ENCODE data around the gene TFAP2C.
"Not testable (repeated sequence)": the region's sequence is repeated elsewhere in the genome, so short reads cannot be mapped to it uniquely, and the experiment has no call there.

TFAP2C gene

DNA sequence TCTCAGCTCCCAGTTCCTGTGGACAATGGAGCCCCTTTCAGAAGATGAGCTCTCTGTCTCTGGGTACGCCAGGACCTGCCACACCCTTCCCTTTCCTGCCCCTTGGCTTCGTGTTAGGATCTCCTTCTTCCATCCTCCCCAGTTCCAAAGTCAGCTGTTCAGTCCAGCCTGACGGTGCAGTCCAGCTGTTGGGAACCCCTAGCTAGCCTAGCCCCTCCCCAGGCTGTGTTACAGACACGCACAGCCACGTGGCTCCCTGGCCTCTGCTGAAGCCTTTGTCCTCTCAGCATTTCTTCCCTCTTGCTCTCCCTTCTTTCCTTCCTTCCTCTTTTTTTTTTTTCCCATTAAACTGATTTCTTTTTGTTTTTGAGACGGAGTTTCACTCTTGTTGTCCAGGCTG lies 12.4 kb upstream of the TFAP2C start:
- no peak for DNase-seq (ENCODE audit: low spot score)

DNA sequence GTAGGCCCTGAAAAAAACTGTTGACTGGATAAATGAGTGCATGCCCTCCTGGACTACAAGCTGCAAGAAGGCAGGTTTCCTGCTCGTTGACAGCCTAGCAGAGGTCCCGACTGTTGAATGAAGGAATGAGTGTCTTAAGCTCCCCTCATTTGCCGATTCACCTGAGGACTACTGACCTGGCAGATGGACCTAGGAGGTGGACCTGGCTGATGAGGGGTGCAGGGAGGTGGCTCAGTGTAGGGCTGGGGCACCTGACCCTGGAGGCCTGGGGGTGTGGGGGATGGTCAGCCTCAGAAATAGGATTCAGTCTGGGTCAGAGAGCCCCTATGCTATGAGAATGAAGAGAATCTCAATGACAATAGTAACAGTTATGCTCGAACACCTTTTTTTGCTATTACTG lies 11.6 kb upstream of the TFAP2C start:
- no peak for DNase-seq (ENCODE audit: low spot score)

DNA sequence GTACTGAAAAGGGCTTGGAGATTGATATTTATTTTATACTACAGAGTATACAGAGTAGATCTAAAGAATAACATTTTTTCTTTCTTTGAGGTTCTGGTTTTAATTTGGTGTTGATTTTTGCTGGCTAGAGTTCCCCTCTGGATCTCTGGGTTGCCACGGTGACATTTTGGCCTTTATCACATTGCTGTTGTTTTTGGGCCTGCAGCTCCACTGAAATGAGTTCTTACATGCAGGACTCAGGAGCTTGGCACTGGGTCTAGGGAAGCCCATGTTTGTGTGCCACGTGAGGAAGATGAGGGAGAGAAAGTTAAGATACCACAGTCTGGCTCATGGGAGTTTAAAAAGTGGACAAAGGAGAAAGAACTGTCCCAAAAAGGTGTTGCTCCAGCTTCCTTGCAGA lies 7.4 kb upstream of the TFAP2C start:
- no peak for DNase-seq (ENCODE audit: low spot score)

GRCh38 chr20:56623930-56624329 lies 5.2 kb upstream of the TFAP2C start:
- DNase-seq (ENCODE audit: low spot score) = not testable (repeated sequence)

GRCh38 chr20:56624786-56625681 lies 4.1 kb upstream of the TFAP2C start:
- no peak for DNase-seq (ENCODE audit: low spot score)

DNA sequence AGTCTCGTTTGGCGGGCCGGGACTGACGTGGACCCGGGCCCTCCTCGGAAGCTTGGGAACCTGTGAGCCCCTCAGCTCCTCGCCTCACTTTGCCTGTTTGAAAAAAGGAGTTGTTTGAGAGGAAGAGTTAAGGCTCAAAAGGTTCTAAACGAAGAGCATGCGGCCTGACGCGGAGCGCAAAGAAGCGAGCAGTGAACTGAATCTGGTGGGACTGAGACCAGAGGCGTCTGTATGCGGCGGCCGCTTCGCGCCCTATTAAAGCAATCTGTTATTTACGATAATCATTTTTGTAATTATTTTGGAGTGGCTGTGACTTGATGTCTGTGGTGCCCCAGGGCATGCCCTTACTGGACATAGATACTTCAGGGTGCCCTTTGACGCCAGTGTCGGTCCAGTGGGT lies 3.3 kb upstream of the TFAP2C start:
- DNase-seq (ENCODE audit: low spot score) = no peak

DNA sequence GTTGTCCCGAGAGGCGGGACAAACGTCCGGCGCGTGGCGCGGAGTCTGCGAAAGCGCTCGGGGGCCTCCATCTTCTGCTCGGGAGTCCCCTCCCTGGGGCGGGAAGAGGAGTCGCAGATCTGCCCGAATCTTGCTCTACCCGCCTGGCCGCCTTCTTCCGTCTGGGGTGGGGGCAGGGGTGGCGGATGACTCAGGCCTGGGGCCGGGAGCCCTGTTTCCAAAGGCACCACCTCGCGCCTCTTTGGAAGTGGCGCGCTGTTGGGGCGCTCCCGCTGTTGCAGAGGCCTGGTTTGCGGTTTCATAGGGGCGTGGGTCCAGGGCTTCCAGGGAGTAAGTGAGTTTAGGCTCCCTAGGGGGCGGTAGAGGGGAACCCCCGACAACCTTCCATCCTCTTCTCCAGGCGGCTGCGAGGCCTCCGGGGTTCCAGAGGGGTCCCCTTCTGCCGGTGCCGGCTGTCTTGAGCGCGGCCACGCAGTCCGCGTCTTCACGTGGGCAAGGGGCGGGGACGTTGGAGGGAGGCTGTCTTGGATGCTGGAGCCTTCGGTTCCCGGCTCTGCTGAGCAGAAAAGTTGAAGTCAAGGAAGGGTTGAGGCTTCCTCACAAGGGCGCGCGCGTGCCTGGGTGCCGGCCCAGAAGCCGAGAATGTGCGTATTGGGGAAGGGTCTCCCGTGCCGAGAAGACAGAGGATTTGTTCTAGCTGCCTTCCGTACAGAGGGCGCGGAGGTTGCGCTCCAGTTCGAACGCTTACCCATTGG lies 2.6 kb upstream of the TFAP2C start:
- DNase-seq (ENCODE audit: low spot score) = no peak

DNA sequence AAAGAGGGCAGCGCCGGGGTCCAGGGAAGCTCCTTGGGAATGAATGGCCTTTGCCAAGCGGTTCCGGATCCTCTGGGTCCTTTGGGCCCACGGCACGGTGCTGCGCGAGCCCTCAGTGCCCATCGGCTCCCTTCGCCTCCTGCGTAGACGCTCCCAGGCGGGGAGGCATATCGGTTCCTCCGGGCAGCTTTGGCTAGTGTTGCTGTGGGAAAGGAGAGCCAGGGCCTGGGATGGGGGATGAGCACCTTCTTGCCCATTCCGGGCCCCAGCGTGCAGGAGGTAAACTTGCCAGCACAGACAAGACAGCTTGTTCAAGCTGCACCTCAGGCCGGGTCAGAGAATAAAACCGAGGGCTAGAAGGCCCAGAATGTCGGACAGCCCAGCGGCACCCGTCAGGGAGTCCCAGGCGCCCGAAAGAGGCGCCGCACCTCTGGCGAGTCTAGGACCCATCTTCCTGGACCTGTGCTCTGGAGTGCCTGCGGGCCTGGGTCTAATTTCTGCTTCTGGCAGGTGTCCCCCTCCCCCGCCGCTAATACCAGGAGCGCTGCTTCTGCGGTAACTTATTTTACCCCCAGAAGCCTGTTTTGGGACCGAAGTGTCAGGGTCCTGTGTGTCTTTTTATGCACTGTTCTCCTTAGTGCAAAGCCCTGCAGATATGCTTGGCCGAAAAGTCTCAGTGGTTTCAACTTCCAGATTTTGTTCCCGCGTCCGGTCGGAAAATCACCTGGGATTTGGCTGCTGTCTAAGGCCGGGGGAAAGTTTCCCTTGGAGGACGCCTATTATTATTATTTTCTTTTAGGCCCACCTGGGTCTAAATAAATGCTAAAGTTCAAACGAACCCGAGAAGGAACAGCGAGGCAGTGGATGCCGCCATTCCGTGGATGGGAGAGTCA lies 1.7 kb upstream of the TFAP2C start:
- no peak for DNase-seq (ENCODE audit: low spot score)

GRCh38 chr20:56628015-56628872 lies 862 bp upstream of the TFAP2C start:
- no peak for DNase-seq (ENCODE audit: low spot score)

GRCh38 chr20:56629464-56630085 lies 469 bp downstream of the TFAP2C start:
- no peak for DNase-seq (ENCODE audit: low spot score)

DNA sequence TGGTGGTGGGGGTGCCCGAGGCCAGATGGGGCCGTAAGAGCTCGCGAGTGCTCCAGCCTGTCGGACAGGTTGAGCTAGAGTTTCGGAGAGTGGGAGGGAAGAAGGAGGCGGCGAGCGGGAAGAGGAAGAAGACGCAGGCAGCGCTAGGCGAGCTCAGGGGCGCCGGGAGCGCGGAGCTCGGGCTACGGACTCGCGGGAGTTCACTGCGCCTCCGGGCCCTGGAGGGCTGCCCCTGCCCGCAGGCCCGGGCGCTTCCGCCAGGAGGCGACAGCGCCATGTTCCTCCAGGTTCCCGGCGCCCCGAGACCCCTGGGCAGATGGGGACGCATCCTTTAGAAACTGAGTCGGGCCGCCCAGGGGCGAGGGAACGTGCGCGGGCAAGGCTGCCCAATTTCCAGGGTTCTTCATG lies 984 bp downstream of the TFAP2C start:
- no peak for DNase-seq (ENCODE audit: low spot score)

DNA sequence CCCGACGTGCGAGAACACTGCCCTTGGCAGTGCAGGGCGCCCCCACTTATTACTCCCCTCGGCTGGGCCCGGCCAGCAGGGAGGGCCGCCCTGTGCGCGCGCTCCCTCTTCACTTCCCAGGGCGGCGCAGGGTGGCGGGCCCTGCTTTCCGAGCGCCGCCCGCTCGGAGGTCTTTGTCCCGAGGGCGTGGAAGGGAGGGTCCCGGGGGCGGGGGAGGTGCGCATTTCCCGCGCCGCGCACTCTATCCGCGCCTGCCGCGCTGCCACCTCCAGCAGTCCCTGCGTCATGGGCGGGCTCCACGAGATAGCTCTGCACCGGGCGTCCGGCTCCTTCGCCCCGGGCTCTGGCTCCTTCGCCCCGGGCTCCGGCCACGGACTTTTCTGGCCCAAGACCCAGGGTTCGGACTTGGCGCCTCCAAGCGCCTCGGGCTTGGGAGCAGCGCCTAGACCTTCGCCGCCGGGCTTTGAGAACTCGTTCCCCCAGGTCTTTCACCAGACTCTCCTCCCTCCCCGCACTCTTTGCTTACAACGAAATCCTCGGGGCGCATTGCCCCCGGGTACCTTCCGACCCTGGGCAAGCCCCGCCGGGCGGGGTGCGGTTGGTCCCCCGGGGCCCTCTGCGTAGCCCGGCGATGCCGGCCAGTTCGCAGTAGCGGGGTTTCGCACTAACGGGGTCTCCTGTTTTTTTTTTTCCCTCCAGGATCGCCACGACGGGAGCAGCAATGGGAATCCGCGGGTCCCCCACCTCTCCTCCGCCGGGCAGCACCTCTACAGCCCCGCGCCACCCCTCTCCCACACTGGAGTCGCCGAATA lies 1.6 kb downstream of the TFAP2C start:
- DNase-seq (ENCODE audit: low spot score) = no peak

- no peak for DNase-seq (ENCODE audit: low spot score)
Measured at GRCh38 chr20:56631318-56631989, 2.3 kb downstream of the TFAP2C start.

GRCh38 chr20:56631990-56632327 lies 2.9 kb downstream of the TFAP2C start:
- DNase-seq (ENCODE audit: low spot score) = no peak

DNA sequence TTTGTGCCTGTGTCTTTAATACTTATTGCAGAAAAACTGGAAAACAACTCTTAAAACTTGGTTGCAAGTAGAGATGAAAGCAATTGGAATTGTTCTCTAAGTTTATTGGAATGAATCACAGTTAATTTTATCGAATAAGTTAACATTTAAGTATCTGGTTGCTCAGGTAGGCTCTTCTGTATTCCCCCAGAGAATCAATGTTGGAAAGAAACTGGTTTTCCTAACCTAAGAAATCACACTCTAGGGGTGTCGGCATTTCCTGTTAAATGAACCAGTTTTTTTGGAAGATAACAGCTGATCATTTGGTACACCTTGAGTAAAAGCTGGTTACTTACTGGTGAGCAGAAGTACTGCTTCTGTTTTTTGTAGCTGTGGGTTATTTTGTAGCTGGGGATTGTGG lies 5.2 kb downstream of the TFAP2C start:
- DNase-seq (ENCODE audit: low spot score) = no peak

DNA sequence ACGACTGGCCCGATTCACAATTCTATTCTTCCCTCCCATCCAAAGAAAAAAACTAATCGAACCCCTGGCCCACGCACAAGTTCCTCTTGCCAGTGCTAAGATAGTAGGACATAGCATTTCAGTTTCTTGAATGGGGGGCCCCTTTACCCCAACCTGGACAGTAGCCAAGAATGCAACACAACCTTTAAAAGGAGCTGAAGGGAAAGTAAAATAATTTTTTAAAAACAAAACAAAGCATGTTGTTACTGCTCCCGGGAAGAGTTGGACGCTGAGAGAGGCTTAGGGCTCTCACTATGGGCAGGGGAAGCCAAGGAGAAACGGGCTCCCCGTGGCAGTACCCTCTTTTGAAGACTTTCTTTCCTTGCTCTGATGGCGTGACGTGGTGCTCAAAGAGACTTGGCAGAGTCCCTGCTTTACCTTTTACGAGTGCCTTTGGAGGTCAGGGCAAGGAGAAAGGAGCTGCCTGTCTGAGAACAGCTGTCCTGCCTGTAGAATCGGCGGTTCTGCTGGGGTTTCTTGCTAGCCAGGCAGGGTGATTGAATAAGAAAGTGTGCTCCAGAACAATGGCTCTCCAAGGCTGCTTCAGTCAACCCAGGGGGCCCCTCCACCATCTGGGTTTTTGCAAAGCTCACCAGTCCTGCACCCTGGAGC lies 5.8 kb downstream of the TFAP2C start:
- DNase-seq (ENCODE audit: low spot score) = no peak

- no peak for DNase-seq (ENCODE audit: low spot score)
Measured at GRCh38 chr20:56636716-56637115, 7.6 kb downstream of the TFAP2C start.

DNA sequence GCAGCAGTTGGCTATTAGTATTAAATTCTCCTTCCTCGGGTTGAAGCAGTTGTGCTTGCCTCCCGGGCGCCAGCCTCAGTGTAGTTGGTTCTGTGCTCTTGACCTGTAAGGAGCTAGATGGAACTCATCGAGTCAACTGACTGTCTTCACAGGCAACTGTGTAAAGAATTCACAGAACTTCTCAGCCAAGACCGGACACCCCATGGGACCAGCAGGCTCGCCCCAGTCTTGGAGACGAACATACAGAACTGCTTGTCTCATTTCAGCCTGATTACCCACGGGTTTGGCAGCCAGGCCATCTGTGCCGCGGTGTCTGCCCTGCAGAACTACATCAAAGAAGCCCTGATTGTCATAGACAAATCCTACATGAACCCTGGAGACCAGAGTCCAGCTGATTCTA lies 8.5 kb downstream of the TFAP2C start:
- no peak for DNase-seq (ENCODE audit: low spot score)

- DNase-seq (ENCODE audit: low spot score) = no peak
Measured at GRCh38 chr20:56646599-56646998, 17.5 kb downstream of the TFAP2C start.
